Measurements from ENCODE around the gene ACO2.
A peak's percentile ranks its signal among the peaks of the same experiment; 100 is the strongest.

ACO2 gene

GRCh38 chr22:41517172-41518047 lies 48.5 kb downstream of the ACO2 start:
- FAIRE-seq, result no peak
- peak; percentile 73 for DNase-seq (ENCODE audit: insufficient read length, low spot score)

GRCh38 chr22:41518048-41518347 lies 49.1 kb downstream of the ACO2 start:
- no peak for FAIRE-seq
- DNase-seq (ENCODE audit: insufficient read length, low spot score), result no peak

- FAIRE-seq (no peak), DNase-seq (ENCODE audit: insufficient read length, low spot score) (no peak)
These were observed 52.2 kb downstream of the ACO2 start for GRCh38 chr22:41521126-41521525.

- DNase-seq (ENCODE audit: insufficient read length, low spot score) (no peak), FAIRE-seq (no peak)
These were observed 53.9 kb downstream of the ACO2 start for GRCh38 chr22:41522813-41523212.

GRCh38 chr22:41523464-41524221 lies 54.7 kb downstream of the ACO2 start:
- DNase-seq (ENCODE audit: insufficient read length, low spot score), result no peak
- FAIRE-seq, result no peak

- DNase-seq (ENCODE audit: insufficient read length, low spot score), result no peak
- FAIRE-seq, result no peak
These were observed 55.3 kb downstream of the ACO2 start for GRCh38 chr22:41524251-41524661.

- FAIRE-seq, result no peak
- DNase-seq (ENCODE audit: insufficient read length, low spot score), result no peak
These were observed 56.0 kb downstream of the ACO2 start for GRCh38 chr22:41524809-41525449.

- no peak for FAIRE-seq
- DNase-seq (ENCODE audit: insufficient read length, low spot score), result no peak
These were observed 56.7 kb downstream of the ACO2 start for GRCh38 chr22:41525450-41526225.

- FAIRE-seq, result no peak
- DNase-seq (ENCODE audit: insufficient read length, low spot score), result no peak
These were observed 57.4 kb downstream of the ACO2 start for GRCh38 chr22:41526226-41526829.

GRCh38 chr22:41526830-41527799 lies 58.2 kb downstream of the ACO2 start:
- peak; percentile 52 for DNase-seq (ENCODE audit: insufficient read length, low spot score)
- FAIRE-seq, result peak; percentile 33

- FAIRE-seq, result no peak
- DNase-seq (ENCODE audit: insufficient read length, low spot score), result no peak
These were observed 59.3 kb downstream of the ACO2 start for GRCh38 chr22:41528132-41528766.

GRCh38 chr22:41528938-41529561 lies 60.1 kb downstream of the ACO2 start:
- FAIRE-seq (no peak), DNase-seq (ENCODE audit: insufficient read length, low spot score) (no peak)

GRCh38 chr22:41530890-41531714 lies 62.2 kb downstream of the ACO2 start:
- FAIRE-seq, result no peak
- no peak for DNase-seq (ENCODE audit: insufficient read length, low spot score)

GRCh38 chr22:41531715-41532477 lies 63.0 kb downstream of the ACO2 start:
- no peak for DNase-seq (ENCODE audit: insufficient read length, low spot score)
- no peak for FAIRE-seq

- FAIRE-seq (no peak), DNase-seq (ENCODE audit: insufficient read length, low spot score) (peak; percentile 52)
These were observed 64.2 kb downstream of the ACO2 start for GRCh38 chr22:41532908-41533825.

- FAIRE-seq, result no peak
These were observed 65.3 kb downstream of the ACO2 start for GRCh38 chr22:41534219-41534618.

More at GRCh38 chr22:41534219-41534618, 65.3 kb downstream of the ACO2 start:
- DNase-seq (ENCODE audit: insufficient read length, low spot score), result no peak

All from HTR-8/SVneo (cell line).